ENCODE data around the gene MCF2L.

DNA sequence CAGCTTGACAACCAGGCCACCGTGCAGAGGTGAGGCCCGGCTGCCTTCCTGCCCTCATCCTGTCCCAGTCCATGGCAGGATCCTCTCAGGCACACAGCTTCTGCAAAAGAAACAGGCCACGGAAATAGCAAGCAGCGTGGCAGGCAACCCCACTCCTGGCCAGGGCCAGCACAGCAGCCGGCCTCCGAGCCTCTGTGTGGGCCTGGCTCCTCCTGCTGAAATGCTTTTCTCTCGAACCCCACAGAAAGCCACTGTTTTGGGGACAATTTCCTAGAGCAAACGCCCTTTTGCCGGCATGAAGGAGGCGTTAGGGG is 97.1 kb downstream of the MCF2L start:
- TF ChIP-seq CTCF (IDR thresholded peaks at IDR 0.05) (no peak), POLR2A (IDR thresholded peaks at IDR 0.05) (no peak)
